Fibroblast of gingiva (primary cell): ENCODE results near the gene OTC.

Experiments
- DNase-seq: peaks from one replicate; pipeline ENCODE4 v3.0.0-alpha.2; 2011; ENCODE audit warnings: low read depth

Gene OTC

DNA sequence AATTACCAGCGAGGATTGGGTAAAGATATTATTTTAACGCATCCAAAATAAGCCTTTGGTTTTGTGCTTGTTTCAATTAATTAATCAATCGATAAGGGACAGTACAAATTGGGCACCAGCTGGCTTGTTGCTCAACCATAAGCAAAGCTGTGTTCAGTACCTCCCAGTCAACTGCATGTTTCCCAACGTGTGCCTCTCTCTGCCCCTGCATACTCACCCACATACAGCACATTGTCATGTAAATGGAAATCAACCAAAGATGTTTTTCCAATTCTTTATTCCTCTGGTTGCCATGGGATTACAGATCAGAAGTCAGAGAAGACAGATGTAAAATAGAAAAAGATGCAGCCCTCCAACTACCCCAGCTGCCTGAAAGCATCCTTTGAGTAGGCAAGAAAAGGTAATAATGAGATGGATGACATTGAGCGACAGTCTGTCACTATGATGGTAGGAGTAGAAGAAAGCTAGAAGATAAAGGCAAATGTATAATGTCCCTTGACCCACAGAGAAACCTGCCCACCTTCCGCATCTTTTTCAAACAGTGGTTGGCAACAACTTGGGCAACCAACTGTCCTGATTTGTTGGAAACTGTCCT lies 116.3 kb downstream of the OTC start:
- no peak for DNase-seq
